NT2/D1 (cell line): ENCODE measurements around the gene EP400.
A peak's percentile ranks its signal among the peaks of the same experiment; 100 is the strongest.
"Not testable (repeated sequence)": the region's sequence is repeated elsewhere in the genome, so short reads cannot be mapped to it uniquely, and the experiment has no call there.

ENCODE experiments used
- DNase-seq: peaks from one replicate; pipeline ENCODE4 v3.0.0-alpha.2; 2011; ENCODE audit warnings: low read depth, low spot score
- H3K27me3 ChIP-seq: 2 replicates; pipeline ENCODE4 v1.6.0; 2011; ENCODE audit warnings: mild to moderate bottlenecking; ENCODE audit not compliant: insufficient read length, insufficient read depth
- H3K36me3 ChIP-seq: 2 replicates; pipeline ENCODE4 v1.6.1; 2011; ENCODE audit warnings: mild to moderate bottlenecking, low read length, mixed read lengths; ENCODE audit not compliant: insufficient read depth, insufficient read length
- H3K4me1 ChIP-seq: 2 replicates; pipeline ENCODE4 v1.5.1; 2011; ENCODE audit not compliant: insufficient read depth, insufficient read length
- H3K4me3 ChIP-seq: 2 replicates; pipeline ENCODE4 v1.5.1; 2011; ENCODE audit warnings: low read depth; ENCODE audit not compliant: insufficient read length
- H3K9ac ChIP-seq: 2 replicates; pipeline ENCODE4 v1.6.0; 2011; ENCODE audit warnings: low read depth; ENCODE audit not compliant: insufficient read length
- H3K9me3 ChIP-seq: 2 replicates; pipeline ENCODE4 v1.5.1; 2011; ENCODE audit warnings: mild to moderate bottlenecking, low read length; ENCODE audit not compliant: insufficient read depth
- SUZ12 ChIP-seq: IDR thresholded peaks from 2 replicates; pipeline ENCODE4 v1.6.1; 2011; ENCODE audit not compliant: insufficient read length, insufficient read depth; ENCODE audit errors: extremely low read depth
- YY1 ChIP-seq: IDR thresholded peaks from 2 replicates; pipeline ENCODE4 v1.6.1; 2011; ENCODE audit not compliant: insufficient read length, insufficient read depth
- ZNF274 ChIP-seq: IDR thresholded peaks from 2 replicates; pipeline ENCODE4 v1.6.1; 2011; ENCODE audit warnings: mild to moderate bottlenecking, low read depth, low read length

EP400 gene

DNA sequence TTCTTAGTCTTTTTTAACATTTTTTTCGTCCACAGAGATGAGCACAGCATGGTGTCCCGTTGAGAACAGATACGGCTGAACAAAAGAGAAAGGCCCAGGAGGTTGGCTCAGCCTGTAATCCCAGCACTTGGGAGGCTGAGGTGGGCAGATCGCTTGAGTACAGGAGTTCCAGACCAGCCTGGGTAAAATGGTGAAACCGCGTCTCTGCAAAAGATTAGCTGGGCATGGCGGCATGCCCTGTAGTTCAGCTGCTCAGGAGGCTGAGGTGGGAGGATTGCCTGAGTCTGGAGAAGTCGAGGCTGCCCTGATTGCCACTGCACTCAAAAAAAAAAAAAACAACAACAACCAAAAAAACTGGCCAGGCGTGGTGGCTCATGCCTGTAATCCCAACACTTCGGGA lies 5.9 kb upstream of the EP400 start:
- DNase-seq = no peak
- peaks cover 5% of the 10 kb centered on the region for H3K4me1 ChIP-seq
- no peaks in the 10 kb centered on the region; the same call in 1 of the 2 replicates for H3K9me3 ChIP-seq
- H3K9ac ChIP-seq = no peak overlapping the region
- H3K4me3 ChIP-seq = no peak overlapping the region
- H3K27me3 ChIP-seq = no peaks in the 10 kb centered on the region
- no peak for TF ChIP-seq YY1
- no peak for TF ChIP-seq SUZ12
- no peak for TF ChIP-seq ZNF274
- peaks cover 69% of the 10 kb centered on the region for H3K36me3 ChIP-seq

DNA sequence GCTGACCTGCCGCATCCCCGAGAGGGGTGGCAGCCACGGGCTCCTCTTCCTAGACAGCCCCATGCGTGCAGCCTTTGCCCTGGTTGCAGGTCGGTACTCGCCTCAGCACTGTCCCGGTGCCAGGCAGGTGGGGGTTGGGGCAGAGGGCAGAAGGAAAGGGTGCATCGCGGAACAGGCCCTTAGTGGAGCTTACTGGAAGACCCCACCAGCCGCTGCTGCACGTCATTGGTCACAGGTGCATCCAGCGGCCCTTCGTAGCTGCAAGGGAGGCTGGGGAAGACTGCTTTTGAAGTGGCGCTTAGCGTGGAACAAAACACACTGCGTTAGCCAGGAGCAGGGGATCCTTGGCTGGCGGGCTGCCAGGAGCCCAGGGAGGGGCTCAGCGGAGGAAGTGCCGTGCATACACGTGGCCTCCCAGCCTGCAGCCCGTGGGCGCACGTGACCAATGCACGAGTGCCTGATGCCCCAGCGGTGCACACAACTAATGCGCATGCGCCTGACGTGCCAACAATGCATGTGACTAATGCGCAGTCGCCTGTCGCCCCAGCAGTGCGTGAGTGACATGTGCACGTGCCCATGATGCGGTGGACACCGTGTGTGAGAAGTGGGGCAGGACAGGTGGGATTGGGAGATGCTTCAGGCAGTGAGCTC lies 5.0 kb upstream of the EP400 start:
- Histone ChIP-seq H3K9me3 (no peaks in the 10 kb centered on the region; the same call in 1 of the 2 replicates), H3K27me3 (no peaks in the 10 kb centered on the region), H3K36me3 (peaks cover 61% of the 10 kb centered on the region), H3K4me1 (peaks cover 5% of the 10 kb centered on the region), H3K4me3 (no peak overlapping the region), H3K9ac (no peak overlapping the region)
- TF ChIP-seq YY1 (no peak), ZNF274 (no peak), SUZ12 (no peak)
- DNase-seq = no peak

DNA sequence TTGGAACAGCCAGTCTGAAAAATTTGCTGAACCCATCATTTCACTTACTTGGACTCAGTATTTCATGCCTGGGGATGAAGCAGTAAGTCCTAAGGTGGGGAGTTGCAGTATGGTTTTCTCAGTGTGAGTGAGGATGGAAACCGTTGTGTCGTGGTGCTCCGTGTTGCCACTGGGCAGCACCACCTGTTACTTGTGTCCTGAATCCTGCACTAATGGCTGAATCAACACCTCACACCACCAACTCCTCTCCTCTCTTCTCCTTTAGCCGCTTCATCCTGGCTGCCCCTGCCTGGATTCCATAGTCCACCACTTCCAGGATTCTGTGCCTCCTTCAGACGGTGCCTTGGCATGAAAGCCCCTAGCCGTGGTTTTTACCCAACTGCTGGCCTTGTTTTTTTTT lies 3.0 kb upstream of the EP400 start:
- DNase-seq = no peak
- Histone ChIP-seq H3K9me3 (no peaks in the 10 kb centered on the region; the same call in 1 of the 2 replicates), H3K36me3 (peaks cover 43% of the 10 kb centered on the region), H3K4me1 (peaks cover 5% of the 10 kb centered on the region), H3K4me3 (no peak overlapping the region), H3K27me3 (no peaks in the 10 kb centered on the region), H3K9ac (no peak overlapping the region)
- TF ChIP-seq YY1 = no peak
- no peak for TF ChIP-seq SUZ12
- no peak for TF ChIP-seq ZNF274

DNA sequence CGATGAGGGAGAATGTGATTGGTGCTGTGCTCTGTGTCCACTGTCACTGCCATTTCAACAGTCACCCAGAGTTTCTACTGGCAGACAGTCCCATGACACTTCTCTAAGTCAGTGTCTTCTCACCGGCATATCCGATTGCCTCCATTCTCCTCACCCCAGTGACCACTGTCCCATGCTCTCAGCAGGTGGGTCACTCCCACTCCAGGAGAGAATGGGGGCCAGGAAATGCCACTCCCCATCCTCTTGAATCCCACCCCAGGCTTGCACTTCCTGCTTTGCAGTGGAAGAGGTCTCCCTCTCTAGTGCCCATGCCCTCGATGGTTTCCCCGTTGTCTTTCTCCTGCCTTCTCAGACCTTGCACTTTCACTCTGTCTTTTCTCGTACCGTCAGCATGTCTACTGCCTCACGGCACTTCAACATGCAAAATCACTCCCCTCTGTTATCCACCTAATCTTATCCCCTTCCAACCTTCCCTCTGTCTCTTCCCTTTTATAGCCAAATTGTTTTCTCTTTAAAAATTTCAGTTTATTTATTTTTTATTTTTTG lies 2.2 kb upstream of the EP400 start:
- no peak overlapping the region for H3K9ac ChIP-seq
- no peak overlapping the region for H3K4me3 ChIP-seq

DNA sequence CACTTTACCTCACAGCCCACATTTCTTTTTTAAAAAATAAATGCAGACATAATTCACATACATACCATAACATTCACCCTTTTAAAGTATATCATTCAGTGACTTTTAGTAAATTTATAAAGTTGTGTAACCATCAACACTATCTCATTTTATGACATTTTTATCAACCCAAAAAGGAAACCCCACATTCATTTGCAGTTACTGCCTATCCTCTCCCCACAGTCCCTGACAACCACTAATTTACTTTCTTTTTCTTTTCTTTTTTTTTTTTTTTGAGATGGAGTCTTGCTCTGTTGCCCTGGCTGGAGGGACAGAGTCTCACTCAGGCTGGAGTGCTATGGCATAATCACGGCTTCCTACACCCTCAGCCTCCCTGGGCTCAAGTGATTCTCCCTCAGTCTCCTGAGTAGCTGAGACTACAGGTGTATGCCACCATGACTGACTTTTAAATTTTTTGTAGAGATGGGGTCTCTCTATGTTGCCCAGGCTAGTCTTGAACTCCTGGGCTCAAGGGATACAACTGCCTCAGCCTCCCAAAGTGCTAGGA lies 1.5 kb upstream of the EP400 start:
- Histone ChIP-seq H3K4me1 (peaks cover 3% of the 10 kb centered on the region), H3K9me3 (no peaks in the 10 kb centered on the region; the same call in 1 of the 2 replicates), H3K4me3 (no peak overlapping the region), H3K9ac (no peak overlapping the region), H3K27me3 (no peaks in the 10 kb centered on the region), H3K36me3 (peaks cover 30% of the 10 kb centered on the region)
- TF ChIP-seq YY1 = no peak
- no peak for TF ChIP-seq SUZ12
- TF ChIP-seq ZNF274 = no peak
- DNase-seq = no peak

More for the DNA sequence above, 2.2 kb upstream of the EP400 start:
- H3K4me1 ChIP-seq = peaks cover 3% of the 10 kb centered on the region
- no peak for TF ChIP-seq SUZ12
- no peaks in the 10 kb centered on the region; the same call in 1 of the 2 replicates for H3K9me3 ChIP-seq
- H3K27me3 ChIP-seq = no peaks in the 10 kb centered on the region
- H3K36me3 ChIP-seq = peaks cover 37% of the 10 kb centered on the region
- DNase-seq = no peak

DNA sequence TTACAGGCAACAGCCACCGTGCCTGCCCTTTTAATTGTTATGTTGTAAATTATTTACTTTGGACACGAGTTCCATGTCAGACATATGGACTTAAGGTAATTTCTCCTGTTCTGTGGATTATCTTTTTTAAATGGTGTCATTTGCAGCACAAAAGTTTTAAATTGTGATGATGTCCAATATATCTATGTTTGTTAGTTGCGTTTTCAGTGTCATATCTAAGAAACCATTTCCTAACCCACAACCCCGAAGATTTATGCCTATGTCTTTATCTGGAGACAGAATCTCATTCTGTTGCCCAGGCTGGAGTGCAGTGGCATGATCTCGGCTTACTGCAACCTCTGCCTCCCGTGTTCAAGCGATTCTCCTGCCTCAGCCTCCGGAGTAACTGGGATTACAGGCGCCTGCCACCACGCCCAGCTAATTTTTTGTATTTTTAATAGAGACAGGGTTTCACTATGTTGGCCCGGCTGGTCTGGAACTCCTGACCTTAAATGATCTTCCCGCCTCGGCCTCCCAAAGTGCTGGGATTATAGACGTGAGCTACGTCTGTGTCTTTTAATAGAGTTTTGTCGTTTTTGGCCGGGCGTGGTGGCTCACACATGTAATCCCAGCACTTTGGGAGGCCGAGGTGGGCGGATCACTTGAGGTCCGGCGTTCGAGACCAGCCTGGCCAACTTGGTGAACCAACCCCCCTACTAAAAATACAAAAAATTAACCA lies 870 bp upstream of the EP400 start:
- not testable (repeated sequence) for H3K4me3 ChIP-seq, H3K27me3 ChIP-seq, H3K4me1 ChIP-seq, DNase-seq, H3K9me3 ChIP-seq
- peaks cover 28% of the 10 kb centered on the region for H3K36me3 ChIP-seq
- peak overlapping the region; percentile 43 for H3K9ac ChIP-seq

DNA sequence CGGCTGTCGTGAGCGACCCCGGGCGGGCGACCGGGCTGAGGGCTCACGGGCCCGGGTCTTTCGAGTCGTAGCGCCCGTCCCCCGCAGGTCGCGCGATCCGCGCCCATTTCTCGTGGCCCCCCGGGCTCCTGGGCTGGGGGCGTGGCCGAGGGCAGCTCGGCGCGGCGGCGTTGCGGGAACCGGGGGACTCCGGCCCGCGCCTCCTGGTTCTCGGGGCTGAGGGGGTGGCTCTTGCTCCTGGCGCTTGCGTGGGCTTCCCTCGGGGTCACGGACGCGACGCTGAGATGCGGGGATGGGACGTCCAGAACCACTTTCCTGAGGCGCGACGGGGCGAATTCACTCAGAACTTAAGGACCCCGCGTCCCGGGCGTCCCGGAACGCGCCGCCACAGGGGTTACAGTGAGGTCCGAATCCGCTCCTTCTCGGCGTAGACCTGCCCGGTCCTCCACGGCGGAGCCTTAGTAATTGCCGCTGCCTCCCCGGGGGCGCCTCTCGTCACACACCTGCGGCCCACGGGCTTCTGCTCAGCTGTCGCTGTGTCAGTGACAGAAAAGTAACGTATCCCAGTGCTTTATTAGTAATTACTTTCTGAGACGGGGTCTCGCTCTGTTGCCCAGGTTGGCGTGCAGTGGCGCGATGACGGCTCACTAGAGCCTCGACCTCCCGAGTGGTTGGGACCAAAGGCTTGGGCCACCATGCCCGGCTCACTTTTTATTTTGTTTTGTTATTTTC lies 606 bp downstream of the EP400 start:
- DNase-seq = no peak
- Histone ChIP-seq H3K27me3 (no peaks in the 10 kb centered on the region), H3K9ac (peak overlapping the region; percentile 98), H3K36me3 (peaks cover 14% of the 10 kb centered on the region), H3K4me1 (peaks cover 3% of the 10 kb centered on the region), H3K9me3 (no peaks in the 10 kb centered on the region), H3K4me3 (peak overlapping the region; percentile 98)
- TF ChIP-seq YY1 (no peak), ZNF274 (no peak), SUZ12 (no peak)

DNA sequence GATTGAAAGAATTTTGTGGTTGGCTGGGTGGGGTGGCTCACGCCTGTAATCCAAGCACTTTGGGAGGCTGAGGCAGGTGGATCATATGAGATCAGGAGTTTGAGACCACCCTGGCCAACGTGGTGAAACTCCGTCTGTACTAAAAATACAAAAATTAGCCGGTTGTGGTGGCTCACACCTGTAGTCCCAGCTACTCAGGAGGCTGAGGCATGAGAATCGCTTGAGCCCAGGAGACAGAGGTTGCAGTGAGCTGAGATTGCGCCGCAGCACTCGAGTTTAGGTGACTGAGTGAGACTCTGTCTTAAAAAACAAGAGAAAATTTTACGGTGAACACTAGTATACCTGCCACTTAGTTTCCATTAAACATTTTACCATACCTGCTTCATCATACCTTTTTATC lies 4.1 kb downstream of the EP400 start:
- not testable (repeated sequence) for DNase-seq, H3K9me3 ChIP-seq, H3K27me3 ChIP-seq, H3K9ac ChIP-seq, H3K36me3 ChIP-seq, H3K4me3 ChIP-seq, H3K4me1 ChIP-seq

DNA sequence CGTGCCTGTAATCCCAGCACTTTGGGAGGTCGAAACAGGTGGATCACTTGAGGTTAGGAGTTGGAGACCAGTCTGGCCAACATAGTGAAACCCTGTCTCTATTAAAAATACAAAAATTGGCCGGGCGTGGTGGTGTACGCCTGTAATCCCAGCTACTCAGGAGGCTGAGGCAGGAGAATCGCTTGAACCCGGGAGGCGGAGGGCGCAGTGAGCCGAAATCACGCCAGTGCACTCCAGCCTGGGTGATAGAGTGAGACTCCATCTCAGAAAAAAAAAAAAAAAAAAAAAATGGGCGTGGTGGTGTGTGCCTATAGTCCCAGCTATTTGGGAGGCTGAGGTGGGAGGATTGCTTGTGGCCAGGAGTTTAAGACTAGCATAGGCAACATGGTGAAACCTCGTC lies 4.7 kb downstream of the EP400 start:
- H3K4me3 ChIP-seq, DNase-seq, H3K36me3 ChIP-seq, H3K27me3 ChIP-seq, H3K9me3 ChIP-seq, H3K9ac ChIP-seq, H3K4me1 ChIP-seq: not testable (repeated sequence)
